Measurements from ENCODE around the gene MCU. TPM values are rescaled to one million over a fixed set of nuclear protein-coding genes. Genes with fewer than 3 reads are reported as not detected.

The MCU gene
- polyA plus RNA-seq, 1 of the 3 experiments (the other 2 are of a cell fraction), result 20.6 TPM

GRCh38 chr10:72763201-72763600 lies 71.3 kb downstream of the MCU start:
- Histone ChIP-seq H3K36me3 (replicated peaks in 1 of 2; ENCODE audit: control insufficient read depth in 1 of 2, insufficient read depth in 2 of 2, low read length in 1 of 2) (no peaks in the 10 kb centered on the region), H3K27ac (ENCODE audit: low read depth in 2 of 2, low read length in 1 of 2) (peak overlapping the region in 1 of 2 experiments; percentile 78; a peak in 2 of 4 replicates), H3F3A (replicated peaks; ENCODE audit: insufficient read depth) (peaks cover 24% of the 10 kb centered on the region), H3K9me2 (no peaks in the 10 kb centered on the region), H3K79me2 (ENCODE audit: insufficient read depth) (peaks cover 29% of the 10 kb centered on the region), H3K4me1 (ENCODE audit: control insufficient read depth in 1 of 2, insufficient read depth in 2 of 2, low read depth in 1 of 2, low read length in 1 of 2) (peaks cover 11 to 12% of the 10 kb centered on the region in 2 experiments; a peak in 3 of 4 replicates), H3K4me3 (ENCODE audit: low read depth in 2 of 2, low read length in 1 of 2) (no peak overlapping the region), H3K9ac (no peak overlapping the region), H3K9me3 (no peaks in the 10 kb centered on the region; the same call in 1 of the 2 replicates), H3K4me2 (no peak overlapping the region), H2AFZ (ENCODE audit: low read depth) (no peak overlapping the region), H3K27me3 (ENCODE audit: insufficient read depth) (no peaks in the 10 kb centered on the region), H4K20me1 (ENCODE audit: insufficient read depth) (no peaks in the 10 kb centered on the region)
- ChIA-PET CTCF (interaction anchor here (1.2 kb wide), 1 partner anchor 14 kb away, joined by 4 read pairs; no protein-coding TSS in a partner anchor), POLR2A (no interaction called here)
- DNase-seq, result no peak
- WGBS (ENCODE audit: low lambda C conversion rate), result 93% methylated on average over 3 of the region's 3 CpGs
- TF ChIP-seq EP300 (IDR thresholded peaks at IDR 0.05; ENCODE audit: borderline replicate concordance in 1 of 2, low read depth in 1 of 2, low read length in 1 of 2), result no peak
- no peak for TF ChIP-seq IRF3 (IDR thresholded peaks at IDR 0.05; ENCODE audit: low read depth, low read length)
- no peak for TF ChIP-seq NRF1 (IDR thresholded peaks at IDR 0.05; ENCODE audit: low read depth, low read length)
- TF ChIP-seq GABPA (IDR thresholded peaks at IDR 0.05; ENCODE audit: low read depth), result no peak
- no peak for TF ChIP-seq PBX3 (IDR thresholded peaks at IDR 0.05)
- TF ChIP-seq ELF1 (IDR thresholded peaks at IDR 0.05), result no peak
- no peak for TF ChIP-seq RFX5 (IDR thresholded peaks at IDR 0.05; ENCODE audit: low read length)
- TF ChIP-seq GATA2 (CRISPR knock-in tag; IDR thresholded peaks at IDR 0.05), result no peak
- TF ChIP-seq RAD21 (IDR thresholded peaks at IDR 0.05; ENCODE audit: low read length), result no peak
- no peak for TF ChIP-seq FOXM1 (IDR thresholded peaks at IDR 0.05; ENCODE audit: low read depth)
- TF ChIP-seq NFIC (IDR thresholded peaks at IDR 0.05; ENCODE audit: borderline replicate concordance), result no peak
- TF ChIP-seq REST (IDR thresholded peaks at IDR 0.05; ENCODE audit: low read depth, low read length), result no peak
- TF ChIP-seq TCF12 (IDR thresholded peaks at IDR 0.05), result no peak
- no peak for TF ChIP-seq TEAD4 (IDR thresholded peaks at IDR 0.05; ENCODE audit: borderline replicate concordance, insufficient read depth)
- TF ChIP-seq USF2 (IDR thresholded peaks at IDR 0.05; ENCODE audit: borderline replicate concordance, low read depth, low read length), result no peak
- TF ChIP-seq MEF2A (IDR thresholded peaks at IDR 0.05; ENCODE audit: borderline replicate concordance, low read depth), result no peak
- TF ChIP-seq RCOR1 (IDR thresholded peaks at IDR 0.05; ENCODE audit: low read length), result no peak

All from SK-N-SH (cell line).